ENCODE results near the gene C4B. TPM values are rescaled to one million over a fixed set of nuclear protein-coding genes. Genes with fewer than 3 reads are reported as not detected.
"Not testable (repeated sequence)": the region's sequence is repeated elsewhere in the genome, so short reads cannot be mapped to it uniquely, and the experiment has no call there.

C4B gene
- total RNA-seq, 2 experiments from 2014 or later, result 3.1 to 5.5 TPM

- H3K27ac Mint-ChIP-seq, result peak overlapping the region; percentile 100
- H3K36me3 Mint-ChIP-seq, result peaks cover 27% of the 10 kb centered on the region
- H3K9me3 Mint-ChIP-seq, result no peaks in the 10 kb centered on the region
- H3K27me3 Mint-ChIP-seq, result no peaks in the 10 kb centered on the region
- POLR2A ChIA-PET, result interaction anchor here (0.7 to 4.2 kb wide), 12 partner anchors 9 to 1328 kb away, joined by 3 to 39 read pairs (median 3); partner anchors contain the start of genes ATF6B, DDX39B, EHMT2 and HSPA1B
- peaks cover 39% of the 10 kb centered on the region for H3K4me1 Mint-ChIP-seq (ENCODE audit: low read depth)
- DNase-seq, result no peak
- peak overlapping the region; percentile 95 for H3K4me3 Mint-ChIP-seq
- intact Hi-C loops (cut with micrococcal nuclease), result loop anchor here (10.0 kb wide), 3 partner anchors 203 to 1003 kb away; partner anchors contain the start of genes AGPAT1, CLIC1 and RNF5
- CTCF ChIA-PET, result interaction anchor here (1.2 to 1.8 kb wide), 3 partner anchors 12 to 19 kb away, joined by 3 to 7 read pairs (median 3); partner anchors contain the start of genes NELFE and SKIC2
Measured at GRCh38 chr6:31971279-31971992, 43.2 kb upstream of the C4B start.

GRCh38 chr6:31971993-31972708 is 42.4 kb upstream of the C4B start, which contains the start of gene DXO:
TSS of gene DXO (minus strand) at chr6:31972138. CDS start at chr6:31971675, 463 bp downstream.
- ChIA-PET CTCF (interaction anchor here (0.9 to 1.8 kb wide), 3 partner anchors 13 to 20 kb away, joined by 3 to 7 read pairs (median 3); partner anchors contain the start of genes NELFE and SKIC2), POLR2A (interaction anchor here (0.7 to 4.2 kb wide), 12 partner anchors 9 to 1327 kb away, joined by 3 to 39 read pairs (median 3); partner anchors contain the start of genes ATF6B, DDX39B, EHMT2 and HSPA1B)
- peak; percentile 99 for DNase-seq
- intact Hi-C loops (cut with micrococcal nuclease), result loop anchor here (1.0 to 10.0 kb wide), 4 partner anchors 13 to 1003 kb away; partner anchors contain the start of genes AGPAT1, CLIC1, RNF5 and SKIC2
- H3K4me3 Mint-ChIP-seq, result peak within 1 kb of the TSS; percentile 95
- peaks cover 28% of the 10 kb centered on the region for H3K36me3 Mint-ChIP-seq
- no peaks in the 10 kb centered on the region for H3K9me3 Mint-ChIP-seq
- peaks cover 39% of the 10 kb centered on the region for H3K4me1 Mint-ChIP-seq (ENCODE audit: low read depth)
- peak within 1 kb of the TSS; percentile 100 for H3K27ac Mint-ChIP-seq
- no peaks in the 10 kb centered on the region for H3K27me3 Mint-ChIP-seq

GRCh38 chr6:31972709-31973350 is 41.8 kb upstream of the C4B start:
- DNase-seq, result peak; percentile 57
- ChIA-PET POLR2A (interaction anchor here (1.2 to 4.2 kb wide), 3 partner anchors 14 to 431 kb away, joined by 3 to 39 read pairs (median 8); partner anchors contain the start of genes DDX39B, EHMT2, NELFE and SKIC2), CTCF (interaction anchor here (0.9 to 1.8 kb wide), 3 partner anchors 14 to 20 kb away, joined by 3 to 7 read pairs (median 3); partner anchors contain the start of genes NELFE and SKIC2)
- H3K36me3 Mint-ChIP-seq, result peaks cover 22% of the 10 kb centered on the region
- H3K4me1 Mint-ChIP-seq (ENCODE audit: low read depth), result peaks cover 39% of the 10 kb centered on the region
- H3K27ac Mint-ChIP-seq, result peak overlapping the region; percentile 100
- H3K4me3 Mint-ChIP-seq, result peak overlapping the region; percentile 95
- H3K9me3 Mint-ChIP-seq, result no peaks in the 10 kb centered on the region
- H3K27me3 Mint-ChIP-seq, result no peaks in the 10 kb centered on the region
- intact Hi-C loops (cut with micrococcal nuclease), result loop anchor here (1.0 to 10.0 kb wide), 4 partner anchors 14 to 1002 kb away; partner anchors contain the start of genes AGPAT1, CLIC1, RNF5 and SKIC2

- DNase-seq, H3K36me3 Mint-ChIP-seq, H3K27me3 Mint-ChIP-seq, H3K9me3 Mint-ChIP-seq, CTCF ChIA-PET, H3K27ac Mint-ChIP-seq, H3K4me3 Mint-ChIP-seq, POLR2A ChIA-PET: not testable (repeated sequence)
- H3K4me1 Mint-ChIP-seq (ENCODE audit: low read depth), result peaks cover 25% of the 10 kb centered on the region
- intact Hi-C loops (cut with micrococcal nuclease), result loop anchor here (10.0 kb wide), 3 partner anchors 199 to 999 kb away; partner anchors contain the start of genes AGPAT1, CLIC1 and RNF5
Measured at GRCh38 chr6:31976065-31976464, 38.5 kb upstream of the C4B start.

GRCh38 chr6:31977816-31978431 is 36.7 kb upstream of the C4B start:
- intact Hi-C loops (cut with micrococcal nuclease), result loop anchor here (10.0 kb wide), 3 partner anchors 197 to 997 kb away; partner anchors contain the start of genes AGPAT1, CLIC1 and RNF5
- no peak for DNase-seq
- no peaks in the 10 kb centered on the region for H3K27me3 Mint-ChIP-seq
- no peak overlapping the region for H3K4me3 Mint-ChIP-seq
- H3K36me3 Mint-ChIP-seq, result peaks cover 7% of the 10 kb centered on the region
- peaks cover 19% of the 10 kb centered on the region for H3K4me1 Mint-ChIP-seq (ENCODE audit: low read depth)
- H3K9me3 Mint-ChIP-seq, result no peaks in the 10 kb centered on the region
- ChIA-PET CTCF (interaction anchor here (0.7 kb wide), 1 partner anchor 30 kb away, joined by 4 read pairs; no protein-coding TSS in a partner anchor), POLR2A (no interaction called here)
- H3K27ac Mint-ChIP-seq, result no peak overlapping the region

GRCh38 chr6:31978831-31979230 is 35.8 kb upstream of the C4B start:
- POLR2A ChIA-PET, result no interaction called here
- DNase-seq, result no peak
- Mint-ChIP-seq H3K9me3 (no peaks in the 10 kb centered on the region), H3K36me3 (peaks cover 7% of the 10 kb centered on the region), H3K27me3 (no peaks in the 10 kb centered on the region), H3K4me1 (ENCODE audit: low read depth) (peaks cover 11% of the 10 kb centered on the region), H3K27ac (no peak overlapping the region), H3K4me3 (no peak overlapping the region)
- CTCF ChIA-PET, result no interaction called here
- intact Hi-C loops (cut with micrococcal nuclease), result loop anchor here (10.0 kb wide), 3 partner anchors 196 to 996 kb away; partner anchors contain the start of genes AGPAT1, CLIC1 and RNF5

- ChIA-PET POLR2A (no interaction called here), CTCF (no interaction called here)
- H3K27ac Mint-ChIP-seq, result peak overlapping the region; percentile 69
- no peaks in the 10 kb centered on the region for H3K27me3 Mint-ChIP-seq
- H3K9me3 Mint-ChIP-seq, result no peaks in the 10 kb centered on the region
- no peak overlapping the region for H3K4me3 Mint-ChIP-seq
- intact Hi-C loops (cut with micrococcal nuclease), result loop anchor here (10.0 kb wide), 3 partner anchors 195 to 995 kb away; partner anchors contain the start of genes AGPAT1, CLIC1 and RNF5
- peaks cover 7% of the 10 kb centered on the region for H3K4me1 Mint-ChIP-seq (ENCODE audit: low read depth)
- H3K36me3 Mint-ChIP-seq, result peaks cover 7% of the 10 kb centered on the region
- no peak for DNase-seq
Measured at GRCh38 chr6:31979238-31979898, 35.2 kb upstream of the C4B start.

- CTCF ChIA-PET; DNase-seq; H3K4me3 Mint-ChIP-seq; intact Hi-C loops (cut with micrococcal nuclease); H3K27ac Mint-ChIP-seq; H3K4me1 Mint-ChIP-seq (ENCODE audit: low read depth); H3K9me3 Mint-ChIP-seq; H3K27me3 Mint-ChIP-seq; H3K36me3 Mint-ChIP-seq: not testable (repeated sequence)
- POLR2A ChIA-PET, result interaction anchor here (0.6 kb wide), 1 partner anchor 210 kb away, joined by 3 read pairs; no protein-coding TSS in a partner anchor
Measured at GRCh38 chr6:31980195-31980876, 34.3 kb upstream of the C4B start.

GRCh38 chr6:31980998-31981397 is 33.6 kb upstream of the C4B start:
- intact Hi-C loops (cut with micrococcal nuclease); H3K27ac Mint-ChIP-seq; CTCF ChIA-PET; H3K9me3 Mint-ChIP-seq; H3K4me3 Mint-ChIP-seq; H3K27me3 Mint-ChIP-seq; DNase-seq; H3K36me3 Mint-ChIP-seq; H3K4me1 Mint-ChIP-seq (ENCODE audit: low read depth): not testable (repeated sequence)
- POLR2A ChIA-PET, result interaction anchor here (0.6 kb wide), 1 partner anchor 211 kb away, joined by 3 read pairs; no protein-coding TSS in a partner anchor

- H3K27me3 Mint-ChIP-seq; CTCF ChIA-PET; H3K36me3 Mint-ChIP-seq; DNase-seq; H3K4me1 Mint-ChIP-seq (ENCODE audit: low read depth); intact Hi-C loops (cut with micrococcal nuclease); H3K4me3 Mint-ChIP-seq; H3K27ac Mint-ChIP-seq; H3K9me3 Mint-ChIP-seq; POLR2A ChIA-PET: not testable (repeated sequence)
Measured at GRCh38 chr6:31981744-31982143, 32.9 kb upstream of the C4B start, which contains the start of gene C4A. TSS of gene C4A (plus strand) at chr6:31982057. CDS start at chr6:31982108, 51 bp downstream.

Measured in activated CD4-positive, alpha-beta memory T cell treated with anti-CD3 and anti-CD28 coated beads for 36 hours (primary cell).